A172 (cell line): ENCODE measurements around the gene CC2D2A. TPM values are rescaled to one million over a fixed set of nuclear protein-coding genes. Genes with fewer than 3 reads are reported as not detected.

ENCODE experiments used
- DNase-seq: peaks from one replicate; pipeline ENCODE4 v3.0.0-alpha.2; 2015; ENCODE audit warnings: low spot score
- total RNA-seq: library from RNA; depleted of rRNA; stranded (reverse); fragments of >200 nt; shearing (Covaris generic); gene quantifications from 2 replicates; pipeline ENCODE4 v1.2.3, GENCODE V29; 2014

CC2D2A gene
- total RNA-seq, 1 experiment from 2014 or later = 6.4 TPM

GRCh38 chr4:15466596-15466995, 3.1 kb upstream of the CC2D2A start:
- DNase-seq = no peak

GRCh38 chr4:15470128-15470475, 420 bp downstream of the CC2D2A start:
- no peak for DNase-seq

DNA sequence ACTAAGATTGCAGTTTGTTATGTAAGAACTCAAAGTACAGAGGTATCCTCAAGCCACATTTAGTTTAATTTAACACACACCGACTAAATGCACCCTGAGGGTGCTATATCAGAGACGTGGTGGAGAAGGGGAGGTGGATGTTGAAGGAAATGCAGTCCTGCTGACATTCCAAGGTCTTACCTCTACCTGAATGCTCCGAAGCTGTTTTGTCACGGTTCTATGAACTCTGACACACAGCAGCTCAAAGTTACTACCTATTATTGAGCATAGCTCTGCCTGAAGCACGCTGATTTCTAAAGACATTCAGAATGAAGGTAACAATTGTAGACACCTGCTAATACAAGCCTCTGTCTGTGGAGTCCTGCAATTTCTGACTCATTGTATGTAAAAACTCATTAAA, 6.7 kb downstream of the CC2D2A start:
- DNase-seq = no peak

GRCh38 chr4:15478724-15479088, 9.0 kb downstream of the CC2D2A start:
- no peak for DNase-seq

GRCh38 chr4:15479089-15479912, 9.6 kb downstream of the CC2D2A start:
- DNase-seq = peak; percentile 84

DNA sequence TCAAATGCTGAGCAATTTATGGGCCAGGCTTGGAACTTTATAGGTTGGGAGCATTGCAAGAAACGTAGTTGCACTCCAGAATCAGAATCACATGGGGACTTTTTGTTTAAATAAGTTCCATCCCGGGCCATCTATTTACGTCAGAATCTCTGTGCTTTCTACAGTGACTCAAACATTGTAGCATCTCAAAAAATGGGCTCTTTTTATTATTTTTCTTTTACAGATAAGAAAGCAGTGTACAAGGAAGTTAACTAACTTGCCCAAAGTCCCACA, 10.2 kb downstream of the CC2D2A start:
- no peak for DNase-seq

- no peak for DNase-seq
Observed at GRCh38 chr4:15481961-15482745, 12.5 kb downstream of the CC2D2A start.

- DNase-seq = no peak
Observed at GRCh38 chr4:15482842-15483241, 13.2 kb downstream of the CC2D2A start.

GRCh38 chr4:15488136-15488535, 18.5 kb downstream of the CC2D2A start:
- no peak for DNase-seq

DNA sequence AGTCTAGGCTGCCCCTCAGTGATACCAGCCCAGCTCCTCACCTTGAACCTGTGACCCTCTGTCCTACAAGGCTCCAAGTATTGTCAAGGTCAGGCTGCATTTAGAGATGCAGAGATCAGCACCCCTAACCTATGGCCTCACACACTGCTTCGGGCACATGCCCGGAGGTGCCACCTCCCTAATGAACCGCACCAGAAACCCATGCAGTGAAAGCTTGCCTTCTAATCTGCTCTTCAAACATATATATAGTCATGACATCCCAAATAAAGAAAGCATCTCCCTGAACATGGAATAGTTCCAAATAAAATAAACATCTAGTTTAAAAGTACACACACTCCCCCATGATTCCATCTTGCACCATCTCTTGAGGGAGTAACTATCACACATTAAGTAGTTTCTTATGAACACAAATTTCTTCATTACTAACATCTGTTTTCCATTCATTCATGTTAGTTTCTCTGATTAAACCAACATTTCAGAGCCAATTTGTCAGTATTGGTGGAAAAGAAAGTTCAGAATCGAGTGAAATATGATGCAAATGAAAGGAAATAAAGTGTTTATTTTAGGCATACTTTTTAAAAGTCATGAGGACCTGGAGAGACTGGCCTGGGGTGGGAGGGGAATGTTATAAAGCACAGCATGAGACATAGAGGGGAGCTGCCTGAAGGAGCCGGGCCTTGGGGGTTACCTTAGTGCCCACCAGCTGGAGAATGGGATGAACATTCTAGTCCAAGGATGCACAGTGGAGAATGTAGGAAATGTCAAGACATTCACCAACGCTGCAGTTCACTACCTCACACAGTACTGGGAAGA, 19.2 kb downstream of the CC2D2A start:
- no peak for DNase-seq

DNA sequence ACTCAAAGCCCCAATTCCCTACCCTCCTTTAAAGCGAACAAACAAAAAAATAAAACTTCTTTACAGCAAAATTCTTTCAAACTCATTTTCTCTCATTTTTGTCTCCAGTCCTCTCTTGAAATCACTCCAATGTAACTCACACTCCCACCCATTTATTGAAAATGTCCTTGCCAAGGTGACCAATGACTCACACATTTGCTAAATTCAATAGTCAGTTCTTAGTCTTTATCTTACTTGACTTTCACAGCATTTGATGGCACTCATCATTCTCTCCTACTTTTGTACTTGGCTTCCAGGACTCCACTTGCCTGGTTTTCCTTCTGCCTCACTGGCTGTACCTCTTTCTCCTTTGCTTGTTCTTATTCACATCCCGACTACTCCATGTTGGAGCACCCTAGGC, 19.9 kb downstream of the CC2D2A start:
- DNase-seq = no peak

- DNase-seq = no peak
Observed at GRCh38 chr4:15493411-15493810, 23.7 kb downstream of the CC2D2A start.

GRCh38 chr4:15495621-15496020, 25.9 kb downstream of the CC2D2A start:
- no peak for DNase-seq

GRCh38 chr4:15498356-15498755, 28.7 kb downstream of the CC2D2A start:
- DNase-seq = no peak

DNA sequence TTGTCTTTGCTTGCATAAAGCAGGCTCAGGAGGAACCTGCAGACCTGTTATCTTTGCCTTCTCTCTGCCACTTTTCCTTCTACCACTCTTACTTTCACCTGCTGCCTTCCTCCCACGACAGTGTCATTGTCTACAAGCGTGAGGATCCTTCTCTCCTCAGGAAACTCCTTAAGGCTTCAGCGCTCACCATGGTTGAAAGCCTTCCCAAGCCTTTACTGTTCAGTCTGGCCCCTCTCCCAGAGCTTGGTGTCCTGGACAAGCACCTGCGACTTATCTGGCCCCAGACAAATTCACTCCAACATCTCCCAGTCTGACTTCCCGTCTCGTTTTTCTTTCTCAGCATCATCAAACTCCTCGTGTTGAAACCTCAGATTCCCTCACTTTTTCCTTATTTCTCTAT, 31.0 kb downstream of the CC2D2A start:
- no peak for DNase-seq

- DNase-seq = no peak
Observed at GRCh38 chr4:15501941-15502340, 32.3 kb downstream of the CC2D2A start.

DNA sequence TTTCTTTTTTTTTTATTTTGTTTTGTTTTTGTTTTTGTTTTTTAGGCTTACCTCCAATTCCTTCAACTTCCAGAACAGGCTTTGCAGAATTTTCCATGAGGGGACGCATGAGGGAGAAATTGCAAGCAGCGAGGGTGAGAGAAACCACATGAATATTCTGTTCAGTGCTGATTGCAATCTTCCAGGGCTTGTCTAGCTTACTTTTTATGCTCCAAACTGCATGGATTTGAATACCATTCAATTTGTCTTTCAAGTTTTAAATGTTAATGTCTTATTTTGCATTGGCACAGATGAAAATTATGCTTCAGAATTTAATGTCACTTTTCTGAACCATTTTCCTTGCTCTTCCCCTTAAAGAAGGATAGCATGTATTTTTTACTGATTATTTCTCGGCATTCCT, 32.7 kb downstream of the CC2D2A start:
- no peak for DNase-seq

GRCh38 chr4:15504041-15504440, 34.4 kb downstream of the CC2D2A start:
- DNase-seq = no peak

- DNase-seq = peak; percentile 20
Observed at GRCh38 chr4:15506464-15506863, 36.8 kb downstream of the CC2D2A start.

GRCh38 chr4:15507679-15508078, 38.0 kb downstream of the CC2D2A start:
- no peak for DNase-seq

DNA sequence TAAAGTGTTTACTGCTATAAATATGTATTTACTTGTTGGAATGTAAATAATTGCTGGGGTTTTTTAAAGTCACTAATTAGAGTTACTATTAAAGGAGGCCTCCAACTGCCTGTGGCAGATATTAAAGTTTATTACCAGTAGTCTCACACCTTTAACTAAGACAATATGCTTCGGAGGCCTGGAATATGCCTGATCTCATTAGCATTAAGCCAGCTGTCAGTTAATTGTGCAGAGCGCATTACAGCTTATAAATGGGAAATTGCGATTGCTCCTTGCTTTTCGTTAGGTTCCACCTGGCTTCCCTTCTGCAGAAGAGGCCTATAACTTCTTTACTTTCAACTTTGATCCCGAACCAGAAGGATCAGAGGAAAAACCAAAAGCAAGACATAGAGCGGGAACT, 41.3 kb downstream of the CC2D2A start:
- no peak for DNase-seq

- no peak for DNase-seq
Observed at GRCh38 chr4:15513545-15513944, 43.9 kb downstream of the CC2D2A start.

- no peak for DNase-seq
Observed at GRCh38 chr4:15515106-15515505, 45.4 kb downstream of the CC2D2A start.
